HEK293 (cell line): ENCODE measurements around the gene DOCK4.

Experiments used
- CTCF ChIA-PET: fragments of 350-600 bp; formaldehyde crosslinking; extraction: SDS; loops from one replicate; lab custom pipeline; 2021; ENCODE audit warnings: antibody characterized with exemption; lab: Yijun Ruan, JAX
- POLR2A ChIA-PET: fragments of 300-600 bp; formaldehyde crosslinking; extraction: SDS; loops from one replicate; lab custom pipeline; 2020; ENCODE audit warnings: antibody characterized with exemption, inconsistent platforms; lab: Yijun Ruan, JAX
- H3K27ac ChIP-seq: fragments of 200-500 bp; sonication (Bioruptor generic); 2 replicates; pipeline ENCODE4 v1.5.1; 2014; ENCODE audit warnings: low read depth, low read length, control low read depth, inconsistent platforms; ENCODE audit errors: extremely low read depth
- H3K36me3 ChIP-seq, 2 experiments: fragments of 200-500 bp in 1 of 2; sonication (Bioruptor generic) in 1 of 2; 1 replicate in 1 of 2; 2 replicates in 1 of 2; pipeline ENCODE4 v1.5.1; 2014 to 2017; ENCODE audit warnings: inconsistent platforms in 2 of 2, low read length in 2 of 2; ENCODE audit not compliant: control insufficient read depth in 2 of 2, insufficient read depth in 1 of 2
- H3K4me1 ChIP-seq: fragments of 200-500 bp; sonication (Bioruptor generic); 2 replicates; pipeline ENCODE4 v1.5.1; 2014; ENCODE audit warnings: mild to moderate bottlenecking, low read length, inconsistent platforms; ENCODE audit not compliant: control insufficient read depth, insufficient read depth
- H3K4me3 ChIP-seq: 2 replicates; pipeline ENCODE4 v1.5.1; 2011; ENCODE audit warnings: low read depth, mild to moderate bottlenecking, control low read depth, low read length, moderate library complexity
- H3K9me3 ChIP-seq: fragments of 200-500 bp; sonication (Bioruptor generic); 2 replicates; pipeline ENCODE4 v1.5.1; 2014; ENCODE audit warnings: low read depth, low read length, inconsistent platforms; ENCODE audit not compliant: control insufficient read depth, insufficient read depth
- BCL11A ChIP-seq: fragments of 450-650 bp; formaldehyde crosslinking; IDR thresholded peaks from 2 replicates; pipeline ENCODE4 v1.5.1; 2016; ENCODE audit warnings: low read depth, missing biosample characterization, missing genetic modification characterization
- EGR2 ChIP-seq: fragments of 450-650 bp; formaldehyde crosslinking; IDR thresholded peaks from 2 replicates; pipeline ENCODE4 v1.5.1; 2016; ENCODE audit warnings: low read depth, missing biosample characterization, missing genetic modification characterization
- GLIS2 ChIP-seq: fragments of 450-650 bp; formaldehyde crosslinking; IDR thresholded peaks from 2 replicates; pipeline ENCODE4 v1.5.1; 2016; ENCODE audit warnings: missing biosample characterization, missing genetic modification characterization
- KLF16 ChIP-seq: fragments of 450-650 bp; formaldehyde crosslinking; IDR thresholded peaks from 2 replicates; pipeline ENCODE4 v1.5.1; 2017; ENCODE audit warnings: missing biosample characterization, missing genetic modification characterization
- PATZ1 ChIP-seq: fragments of 450-650 bp; formaldehyde crosslinking; IDR thresholded peaks from 2 replicates; pipeline ENCODE4 v1.5.1; 2016; ENCODE audit warnings: missing biosample characterization, missing genetic modification characterization
- SP7 ChIP-seq: fragments of 450-650 bp; formaldehyde crosslinking; IDR thresholded peaks from 2 replicates; pipeline ENCODE4 v1.5.1; 2016; ENCODE audit warnings: missing biosample characterization, missing genetic modification characterization
- WT1 ChIP-seq: fragments of 450-650 bp; formaldehyde crosslinking; IDR thresholded peaks from 2 replicates; pipeline ENCODE4 v1.5.1; 2016; ENCODE audit warnings: missing biosample characterization, missing genetic modification characterization
- ZEB2 ChIP-seq: fragments of 450-650 bp; formaldehyde crosslinking; IDR thresholded peaks from 2 replicates; pipeline ENCODE4 v1.5.1; 2016; ENCODE audit warnings: missing biosample characterization, missing genetic modification characterization
- ZFHX2 ChIP-seq: fragments of 450-650 bp; formaldehyde crosslinking; conservative IDR thresholded peaks from 2 replicates; pipeline ENCODE4 v1.5.1; 2016; ENCODE audit warnings: missing biosample characterization, missing genetic modification characterization
- ZIC2 ChIP-seq: fragments of 450-650 bp; formaldehyde crosslinking; IDR thresholded peaks from 2 replicates; pipeline ENCODE4 v1.5.1; 2016; ENCODE audit warnings: missing biosample characterization, missing genetic modification characterization
- ZNF114 ChIP-seq: fragments of 450-650 bp; formaldehyde crosslinking; IDR thresholded peaks from 2 replicates; pipeline ENCODE4 v1.5.0; 2017; ENCODE audit warnings: missing biosample characterization, missing genetic modification characterization
- ZNF121 ChIP-seq: fragments of 450-650 bp; formaldehyde crosslinking; IDR thresholded peaks from 2 replicates; pipeline ENCODE4 v1.5.1; 2016; ENCODE audit warnings: missing biosample characterization, missing genetic modification characterization
- ZNF155 ChIP-seq: fragments of 450-650 bp; formaldehyde crosslinking; IDR thresholded peaks from 2 replicates; pipeline ENCODE4 v1.5.1; 2016; ENCODE audit warnings: missing biosample characterization, missing genetic modification characterization
- ZNF223 ChIP-seq: fragments of 450-650 bp; formaldehyde crosslinking; IDR thresholded peaks from 2 replicates; pipeline ENCODE4 v1.5.1; 2016; ENCODE audit warnings: missing biosample characterization, missing genetic modification characterization
- ZNF292 ChIP-seq: fragments of 450-650 bp; formaldehyde crosslinking; IDR thresholded peaks from 2 replicates; pipeline ENCODE4 v1.5.1; 2016; ENCODE audit warnings: low read depth, missing biosample characterization, missing genetic modification characterization, borderline replicate concordance
- ZNF302 ChIP-seq: fragments of 450-650 bp; formaldehyde crosslinking; IDR thresholded peaks from 2 replicates; pipeline ENCODE4 v1.5.1; 2016; ENCODE audit warnings: missing biosample characterization, missing genetic modification characterization, low read depth
- ZNF394 ChIP-seq: fragments of 450-650 bp; formaldehyde crosslinking; IDR thresholded peaks from 2 replicates; pipeline ENCODE4 v1.5.1; 2016; ENCODE audit warnings: missing biosample characterization, missing genetic modification characterization, mild to moderate bottlenecking, moderate library complexity, borderline replicate concordance
- ZNF558 ChIP-seq: fragments of 450-650 bp; formaldehyde crosslinking; IDR thresholded peaks from 2 replicates; pipeline ENCODE4 v1.5.1; 2016; ENCODE audit warnings: missing biosample characterization, missing genetic modification characterization
- ZNF560 ChIP-seq: fragments of 450-650 bp; formaldehyde crosslinking; IDR thresholded peaks from 2 replicates; pipeline ENCODE4 v1.5.1; 2017; ENCODE audit warnings: missing biosample characterization, missing genetic modification characterization, borderline replicate concordance
- ZNF670 ChIP-seq: fragments of 450-650 bp; formaldehyde crosslinking; IDR thresholded peaks from 2 replicates; pipeline ENCODE4 v1.5.1; 2016; ENCODE audit warnings: missing biosample characterization, missing genetic modification characterization, low read depth
- ZNF768 ChIP-seq: fragments of 450-650 bp; formaldehyde crosslinking; IDR thresholded peaks from 2 replicates; pipeline ENCODE4 v1.5.1; 2018; ENCODE audit warnings: missing biosample characterization, mild to moderate bottlenecking, missing genetic modification characterization
- ZNF776 ChIP-seq: fragments of 450-650 bp; formaldehyde crosslinking; IDR thresholded peaks from 2 replicates; pipeline ENCODE4 v1.5.0; 2017; ENCODE audit warnings: missing biosample characterization, missing genetic modification characterization, borderline replicate concordance
- ZNF785 ChIP-seq: fragments of 450-650 bp; formaldehyde crosslinking; IDR thresholded peaks from 2 replicates; pipeline ENCODE4 v1.5.1; 2016; ENCODE audit warnings: missing biosample characterization, missing genetic modification characterization
- ZNF791 ChIP-seq: fragments of 450-650 bp; formaldehyde crosslinking; IDR thresholded peaks from 2 replicates; pipeline ENCODE4 v1.5.1; 2016; ENCODE audit warnings: missing biosample characterization, missing genetic modification characterization
- TF ChIP-seq, protein P1 (sequence below): fragments of 450-650 bp; formaldehyde crosslinking; IDR thresholded peaks from 2 replicates; pipeline ENCODE4 v1.5.1; 2017; ENCODE audit warnings: missing biosample characterization, missing genetic modification characterization
- TF ChIP-seq, protein P2 (sequence below): fragments of 450-650 bp; formaldehyde crosslinking; IDR thresholded peaks from 2 replicates; pipeline ENCODE4 v1.5.1; 2016; ENCODE audit warnings: missing biosample characterization, missing genetic modification characterization
- TF ChIP-seq, protein P3 (sequence below): fragments of 450-650 bp; formaldehyde crosslinking; IDR thresholded peaks from 2 replicates; pipeline ENCODE4 v1.5.1; 2017; ENCODE audit warnings: missing biosample characterization, missing genetic modification characterization

Gene DOCK4

DNA sequence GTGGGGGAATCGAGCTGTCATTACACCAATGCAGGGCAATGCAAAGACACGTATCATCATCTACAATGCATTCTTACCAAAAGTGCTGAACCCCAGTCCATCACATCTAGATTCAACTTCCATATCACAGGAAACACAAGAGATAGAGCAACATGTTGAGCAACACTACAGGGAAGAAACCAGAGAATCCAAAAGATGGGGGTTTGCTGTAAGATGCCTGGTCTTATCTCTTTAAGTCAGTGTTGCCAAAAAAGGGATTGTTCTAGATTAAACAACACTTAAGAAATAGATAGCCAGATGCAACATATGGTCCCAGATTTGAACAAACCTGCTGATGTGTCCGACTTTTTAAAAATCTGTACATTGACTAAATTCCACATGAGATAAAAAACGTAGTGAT is 328.3 kb downstream of the DOCK4 start:
- Histone ChIP-seq H3K36me3 (no peaks in the 10 kb centered on the region), H3K27ac (no peak overlapping the region), H3K4me3 (no peak overlapping the region), H3K9me3 (no peaks in the 10 kb centered on the region), H3K4me1 (no peaks in the 10 kb centered on the region)
- no peak for TF ChIP-seq ZNF223 (tag by site-specific recombination)
- TF ChIP-seq, protein P1, sequence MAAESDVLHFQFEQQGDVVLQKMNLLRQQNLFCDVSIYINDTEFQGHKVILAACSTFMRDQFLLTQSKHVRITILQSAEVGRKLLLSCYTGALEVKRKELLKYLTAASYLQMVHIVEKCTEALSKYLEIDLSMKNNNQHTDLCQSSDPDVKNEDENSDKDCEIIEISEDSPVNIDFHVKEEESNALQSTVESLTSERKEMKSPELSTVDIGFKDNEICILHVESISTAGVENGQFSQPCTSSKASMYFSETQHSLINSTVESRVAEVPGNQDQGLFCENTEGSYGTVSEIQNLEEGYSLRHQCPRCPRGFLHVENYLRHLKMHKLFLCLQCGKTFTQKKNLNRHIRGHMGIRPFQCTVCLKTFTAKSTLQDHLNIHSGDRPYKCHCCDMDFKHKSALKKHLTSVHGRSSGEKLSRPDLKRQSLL: no peak
- TF ChIP-seq ZNF768 (tag by site-specific recombination): no peak
- no peak for TF ChIP-seq PATZ1 (tag by site-specific recombination)
- TF ChIP-seq ZNF292 (tag by site-specific recombination): no peak
- no peak for TF ChIP-seq ZNF791 (tag by site-specific recombination)
- TF ChIP-seq ZIC2: no peak
- no peak for TF ChIP-seq BCL11A (tag by site-specific recombination)
- TF ChIP-seq ZNF302 (tag by site-specific recombination): no peak
- no peak for TF ChIP-seq SP7 (tag by site-specific recombination)
- TF ChIP-seq, protein P2, sequence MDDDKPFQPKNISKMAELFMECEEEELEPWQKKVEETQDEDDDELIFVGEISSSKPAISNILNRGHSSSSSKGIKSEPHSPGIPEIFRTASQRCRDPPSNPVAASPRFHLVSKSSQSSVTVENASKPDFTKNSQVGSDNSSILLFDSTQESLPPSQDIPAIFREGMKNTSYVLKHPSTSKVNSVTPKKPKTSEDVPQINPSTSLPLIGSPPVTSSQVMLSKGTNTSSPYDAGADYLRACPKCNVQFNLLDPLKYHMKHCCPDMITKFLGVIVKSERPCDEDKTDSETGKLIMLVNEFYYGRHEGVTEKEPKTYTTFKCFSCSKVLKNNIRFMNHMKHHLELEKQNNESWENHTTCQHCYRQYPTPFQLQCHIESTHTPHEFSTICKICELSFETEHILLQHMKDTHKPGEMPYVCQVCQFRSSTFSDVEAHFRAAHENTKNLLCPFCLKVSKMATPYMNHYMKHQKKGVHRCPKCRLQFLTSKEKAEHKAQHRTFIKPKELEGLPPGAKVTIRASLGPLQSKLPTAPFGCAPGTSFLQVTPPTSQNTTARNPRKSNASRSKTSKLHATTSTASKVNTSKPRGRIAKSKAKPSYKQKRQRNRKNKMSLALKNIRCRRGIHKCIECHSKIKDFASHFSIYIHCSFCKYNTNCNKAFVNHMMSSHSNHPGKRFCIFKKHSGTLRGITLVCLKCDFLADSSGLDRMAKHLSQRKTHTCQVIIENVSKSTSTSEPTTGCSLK (tag by site-specific recombination): no peak
- CTCF ChIA-PET: interaction anchor here (0.6 kb wide), 2 partner anchors 34 to 125 kb away, joined by 3 read pairs; no protein-coding TSS in a partner anchor
- POLR2A ChIA-PET: no interaction called here

GRCh38 chr7:111873963-111874690 is 332.1 kb downstream of the DOCK4 start:
- H3K9me3 ChIP-seq: no peaks in the 10 kb centered on the region

DNA sequence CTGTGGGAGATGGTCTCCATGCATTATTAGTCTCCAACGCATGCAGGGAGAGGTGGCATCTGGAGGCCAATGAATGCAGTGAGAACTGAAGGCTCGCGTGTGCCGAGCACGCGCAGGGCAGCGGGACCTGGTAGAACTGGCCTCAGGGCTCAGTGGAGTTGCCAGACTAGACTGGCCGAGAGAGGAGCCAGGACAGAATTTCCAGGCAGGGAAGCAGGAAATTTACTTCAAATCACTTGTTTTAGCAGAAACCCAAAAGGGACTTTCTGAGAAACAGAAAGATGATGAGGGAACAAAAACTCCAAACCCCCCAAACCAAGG is 332.9 kb downstream of the DOCK4 start:
- H3K4me1 ChIP-seq: no peaks in the 10 kb centered on the region
- TF ChIP-seq ZNF768 (tag by site-specific recombination) (no peak), ZNF670 (tag by site-specific recombination) (no peak), ZEB2 (tag by site-specific recombination) (no peak), WT1 (tag by site-specific recombination) (no peak), GLIS2 (no peak), ZNF394 (tag by site-specific recombination) (no peak), ZNF114 (tag by site-specific recombination) (no peak), SP7 (tag by site-specific recombination) (no peak), ZNF155 (no peak), ZNF558 (tag by site-specific recombination) (no peak), ZNF560 (tag by site-specific recombination) (no peak), KLF16 (tag by site-specific recombination) (no peak), ZNF776 (tag by site-specific recombination) (no peak), ZNF121 (no peak)
- TF ChIP-seq, protein P3, sequence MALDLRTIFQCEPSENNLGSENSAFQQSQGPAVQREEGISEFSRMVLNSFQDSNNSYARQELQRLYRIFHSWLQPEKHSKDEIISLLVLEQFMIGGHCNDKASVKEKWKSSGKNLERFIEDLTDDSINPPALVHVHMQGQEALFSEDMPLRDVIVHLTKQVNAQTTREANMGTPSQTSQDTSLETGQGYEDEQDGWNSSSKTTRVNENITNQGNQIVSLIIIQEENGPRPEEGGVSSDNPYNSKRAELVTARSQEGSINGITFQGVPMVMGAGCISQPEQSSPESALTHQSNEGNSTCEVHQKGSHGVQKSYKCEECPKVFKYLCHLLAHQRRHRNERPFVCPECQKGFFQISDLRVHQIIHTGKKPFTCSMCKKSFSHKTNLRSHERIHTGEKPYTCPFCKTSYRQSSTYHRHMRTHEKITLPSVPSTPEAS (tag by site-specific recombination): no peak
- no peaks in the 10 kb centered on the region for H3K36me3 ChIP-seq
- ChIA-PET POLR2A (no interaction called here), CTCF (interaction anchor here (1.6 kb wide), 1 partner anchor 10 kb away, joined by 6 read pairs; no protein-coding TSS in a partner anchor)
- no peak overlapping the region for H3K4me3 ChIP-seq
- H3K27ac ChIP-seq: no peak overlapping the region
- no peaks in the 10 kb centered on the region for H3K9me3 ChIP-seq

More at GRCh38 chr7:111873963-111874690, 332.1 kb downstream of the DOCK4 start:
- H3K4me1 ChIP-seq: no peaks in the 10 kb centered on the region
- TF ChIP-seq ZNF785 (tag by site-specific recombination): no peak
- TF ChIP-seq EGR2: peak; percentile 85
- TF ChIP-seq ZFHX2 (tag by site-specific recombination): peak; percentile 82
- TF ChIP-seq, all 188 proteins: peak for 2
- POLR2A ChIA-PET: no interaction called here
- no peaks in the 10 kb centered on the region for H3K36me3 ChIP-seq
- H3K4me3 ChIP-seq: no peak overlapping the region
- no peak overlapping the region for H3K27ac ChIP-seq
- CTCF ChIA-PET: interaction anchor here (1.6 kb wide), 1 partner anchor 11 kb away, joined by 6 read pairs; no protein-coding TSS in a partner anchor
